ENCODE data around the gene DCUN1D2.

The DCUN1D2 gene

GRCh38 chr13:113518076-113518803, 27.7 kb upstream of the DCUN1D2 start:
- no peak for DNase-seq (ENCODE audit: insufficient read length, low spot score)
- no peak for FAIRE-seq
- TF ChIP-seq, protein P1, sequence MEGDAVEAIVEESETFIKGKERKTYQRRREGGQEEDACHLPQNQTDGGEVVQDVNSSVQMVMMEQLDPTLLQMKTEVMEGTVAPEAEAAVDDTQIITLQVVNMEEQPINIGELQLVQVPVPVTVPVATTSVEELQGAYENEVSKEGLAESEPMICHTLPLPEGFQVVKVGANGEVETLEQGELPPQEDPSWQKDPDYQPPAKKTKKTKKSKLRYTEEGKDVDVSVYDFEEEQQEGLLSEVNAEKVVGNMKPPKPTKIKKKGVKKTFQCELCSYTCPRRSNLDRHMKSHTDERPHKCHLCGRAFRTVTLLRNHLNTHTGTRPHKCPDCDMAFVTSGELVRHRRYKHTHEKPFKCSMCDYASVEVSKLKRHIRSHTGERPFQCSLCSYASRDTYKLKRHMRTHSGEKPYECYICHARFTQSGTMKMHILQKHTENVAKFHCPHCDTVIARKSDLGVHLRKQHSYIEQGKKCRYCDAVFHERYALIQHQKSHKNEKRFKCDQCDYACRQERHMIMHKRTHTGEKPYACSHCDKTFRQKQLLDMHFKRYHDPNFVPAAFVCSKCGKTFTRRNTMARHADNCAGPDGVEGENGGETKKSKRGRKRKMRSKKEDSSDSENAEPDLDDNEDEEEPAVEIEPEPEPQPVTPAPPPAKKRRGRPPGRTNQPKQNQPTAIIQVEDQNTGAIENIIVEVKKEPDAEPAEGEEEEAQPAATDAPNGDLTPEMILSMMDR (IDR thresholded peaks at IDR 0.05; ENCODE audit: insufficient read depth, missing control alignments) = no peak

DNA sequence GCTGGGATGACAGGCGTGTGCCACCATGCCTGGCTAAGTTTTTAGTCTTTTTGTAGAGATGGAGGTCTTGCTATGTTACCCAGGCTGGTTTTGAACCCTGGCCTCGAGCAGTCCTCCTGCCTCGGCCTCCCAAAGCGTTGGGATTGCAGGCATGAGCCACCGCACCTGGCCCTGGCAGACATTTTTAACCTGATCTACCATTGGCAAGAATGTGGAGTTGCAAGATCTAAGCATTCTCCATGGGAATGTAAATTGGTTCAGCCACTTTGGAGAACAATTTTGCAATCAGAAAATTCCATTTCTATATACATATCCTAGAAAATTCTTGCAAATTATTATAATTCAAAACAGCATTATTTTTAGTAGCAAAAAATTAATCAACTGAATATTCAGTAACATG, 24.3 kb upstream of the DCUN1D2 start:
- DNase-seq (ENCODE audit: insufficient read length, low spot score) = no peak
- no peak for FAIRE-seq
- TF ChIP-seq, protein P1 (IDR thresholded peaks at IDR 0.05; ENCODE audit: insufficient read depth, missing control alignments) = no peak

- TF ChIP-seq, protein P1 (IDR thresholded peaks at IDR 0.05; ENCODE audit: insufficient read depth, missing control alignments) = no peak
These were observed 23.2 kb upstream of the DCUN1D2 start for GRCh38 chr13:113513761-113514160.

GRCh38 chr13:113511361-113511760, 20.9 kb upstream of the DCUN1D2 start:
- DNase-seq (ENCODE audit: insufficient read length, low spot score) (no peak), FAIRE-seq (no peak)
- TF ChIP-seq, protein P1 (IDR thresholded peaks at IDR 0.05; ENCODE audit: insufficient read depth, missing control alignments) = no peak

More at GRCh38 chr13:113513761-113514160, 23.2 kb upstream of the DCUN1D2 start:
- FAIRE-seq (no peak), DNase-seq (ENCODE audit: insufficient read length, low spot score) (no peak)

GRCh38 chr13:113510871-113511270, 20.4 kb upstream of the DCUN1D2 start:
- DNase-seq (ENCODE audit: insufficient read length, low spot score) (no peak), FAIRE-seq (no peak)
- TF ChIP-seq, protein P1 (IDR thresholded peaks at IDR 0.05; ENCODE audit: insufficient read depth, missing control alignments) = no peak

DNA sequence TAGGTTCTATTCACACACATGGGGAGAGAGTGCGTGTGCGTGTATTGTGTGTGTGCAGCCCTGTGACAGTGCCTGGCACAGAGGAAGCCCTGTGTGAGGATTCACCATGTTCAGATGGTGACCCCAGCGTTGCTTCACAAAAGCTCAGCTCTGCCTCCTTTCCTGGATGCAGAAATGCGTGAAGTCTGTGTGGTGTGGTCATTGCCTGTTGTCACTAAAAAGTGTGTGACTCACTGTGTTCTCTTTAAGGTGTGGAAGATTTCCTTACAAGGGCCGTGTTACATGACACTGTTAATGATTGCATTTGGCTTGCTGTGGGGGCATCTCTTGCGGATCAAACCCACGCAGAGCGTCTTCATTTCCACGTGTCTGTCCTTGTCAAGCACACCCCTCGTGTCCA, 19.5 kb upstream of the DCUN1D2 start:
- DNase-seq (ENCODE audit: insufficient read length, low spot score) = no peak
- FAIRE-seq = no peak
- TF ChIP-seq, protein P1 (IDR thresholded peaks at IDR 0.05; ENCODE audit: insufficient read depth, missing control alignments) = no peak

GRCh38 chr13:113508521-113509254, 18.2 kb upstream of the DCUN1D2 start:
- DNase-seq (ENCODE audit: insufficient read length, low spot score) = no peak
- no peak for FAIRE-seq
- TF ChIP-seq, protein P1 (IDR thresholded peaks at IDR 0.05; ENCODE audit: insufficient read depth, missing control alignments) = no peak
